Activated T-cell treated with anti-CD3 and anti-CD28 coated beads, Interleukin-2, amount 50 U/mL, for 24 hours (primary cell): Measurements from ENCODE around the gene FILIP1L.
A peak's percentile ranks its signal among the peaks of the same experiment; 100 is the strongest.

Experiments used
- DNase-seq: peaks from one replicate; pipeline ENCODE4 v3.0.0-alpha.2; 2020
- H3K27ac Mint-ChIP-seq: 2 replicates; pipeline ENCODE4 v1.8.0; 2020; ENCODE audit warnings: mild to moderate bottlenecking, mixed read lengths
- H3K27me3 Mint-ChIP-seq: 2 replicates; pipeline ENCODE4 v1.8.0; 2020; ENCODE audit warnings: mixed read lengths
- H3K36me3 Mint-ChIP-seq: 2 replicates; pipeline ENCODE4 v1.8.0; 2020; ENCODE audit warnings: low read depth, mixed read lengths
- H3K4me1 Mint-ChIP-seq: 2 replicates; pipeline ENCODE4 v1.8.0; 2020; ENCODE audit warnings: low read depth, mixed read lengths
- H3K4me3 Mint-ChIP-seq: 2 replicates; pipeline ENCODE4 v1.8.0; 2020; ENCODE audit warnings: mild to moderate bottlenecking, moderate library complexity, mixed read lengths
- H3K9me3 Mint-ChIP-seq: 2 replicates; pipeline ENCODE4 v1.8.0; 2020; ENCODE audit warnings: mixed read lengths

The FILIP1L gene

GRCh38 chr3:99918715-99919114 is 195.6 kb downstream of the FILIP1L start:
- no peak overlapping the region for H3K4me3 Mint-ChIP-seq
- peaks cover 8% of the 10 kb centered on the region for H3K4me1 Mint-ChIP-seq
- H3K27me3 Mint-ChIP-seq: no peaks in the 10 kb centered on the region
- peaks cover 23% of the 10 kb centered on the region for H3K36me3 Mint-ChIP-seq
- no peak overlapping the region for H3K27ac Mint-ChIP-seq
- no peaks in the 10 kb centered on the region for H3K9me3 Mint-ChIP-seq
- no peak for DNase-seq

- Mint-ChIP-seq H3K4me1 (peaks cover 8% of the 10 kb centered on the region), H3K4me3 (no peak overlapping the region), H3K9me3 (no peaks in the 10 kb centered on the region), H3K36me3 (peaks cover 28% of the 10 kb centered on the region), H3K27me3 (no peaks in the 10 kb centered on the region), H3K27ac (no peak overlapping the region)
- no peak for DNase-seq
These were observed 198.3 kb downstream of the FILIP1L start for GRCh38 chr3:99915906-99916432.

GRCh38 chr3:99911433-99911832 is 202.9 kb downstream of the FILIP1L start:
- no peak overlapping the region for H3K27ac Mint-ChIP-seq
- H3K9me3 Mint-ChIP-seq: no peaks in the 10 kb centered on the region
- peaks cover 10% of the 10 kb centered on the region for H3K4me1 Mint-ChIP-seq
- H3K4me3 Mint-ChIP-seq: no peak overlapping the region
- no peak for DNase-seq
- H3K36me3 Mint-ChIP-seq: peaks cover 20% of the 10 kb centered on the region
- H3K27me3 Mint-ChIP-seq: no peaks in the 10 kb centered on the region

- Mint-ChIP-seq H3K9me3 (no peaks in the 10 kb centered on the region), H3K36me3 (peaks cover 17% of the 10 kb centered on the region), H3K4me1 (peaks cover 10% of the 10 kb centered on the region), H3K4me3 (no peak overlapping the region), H3K27ac (no peak overlapping the region), H3K27me3 (no peaks in the 10 kb centered on the region)
- no peak for DNase-seq
These were observed 203.5 kb downstream of the FILIP1L start for GRCh38 chr3:99910752-99911290.

GRCh38 chr3:99909714-99910495 is 204.4 kb downstream of the FILIP1L start:
- no peaks in the 10 kb centered on the region for H3K9me3 Mint-ChIP-seq
- H3K4me1 Mint-ChIP-seq: peaks cover 10% of the 10 kb centered on the region
- H3K27ac Mint-ChIP-seq: no peak overlapping the region
- no peak overlapping the region for H3K4me3 Mint-ChIP-seq
- no peak for DNase-seq
- H3K27me3 Mint-ChIP-seq: no peaks in the 10 kb centered on the region
- peaks cover 13% of the 10 kb centered on the region for H3K36me3 Mint-ChIP-seq

GRCh38 chr3:99907959-99908544 is 206.2 kb downstream of the FILIP1L start:
- Mint-ChIP-seq H3K9me3 (no peaks in the 10 kb centered on the region), H3K36me3 (peaks cover 11% of the 10 kb centered on the region), H3K4me1 (peaks cover 6% of the 10 kb centered on the region), H3K27ac (no peak overlapping the region), H3K4me3 (no peak overlapping the region), H3K27me3 (no peaks in the 10 kb centered on the region)
- DNase-seq: no peak

- peaks cover 4% of the 10 kb centered on the region for H3K36me3 Mint-ChIP-seq
- H3K27ac Mint-ChIP-seq: no peak overlapping the region
- no peak for DNase-seq
- no peaks in the 10 kb centered on the region for H3K27me3 Mint-ChIP-seq
- H3K9me3 Mint-ChIP-seq: no peaks in the 10 kb centered on the region
- peaks cover 12% of the 10 kb centered on the region for H3K4me1 Mint-ChIP-seq
- H3K4me3 Mint-ChIP-seq: no peak overlapping the region
These were observed 210.4 kb downstream of the FILIP1L start for GRCh38 chr3:99903869-99904268.

- peaks cover 12% of the 10 kb centered on the region for H3K4me1 Mint-ChIP-seq
These were observed 212.2 kb downstream of the FILIP1L start for GRCh38 chr3:99902091-99902490.

GRCh38 chr3:99901200-99901926 is 212.9 kb downstream of the FILIP1L start:
- no peaks in the 10 kb centered on the region for H3K27me3 Mint-ChIP-seq
- no peak overlapping the region for H3K27ac Mint-ChIP-seq
- peaks cover 11% of the 10 kb centered on the region for H3K4me1 Mint-ChIP-seq
- no peak overlapping the region for H3K4me3 Mint-ChIP-seq
- H3K9me3 Mint-ChIP-seq: no peaks in the 10 kb centered on the region
- peaks cover 8% of the 10 kb centered on the region for H3K36me3 Mint-ChIP-seq
- no peak for DNase-seq

More at GRCh38 chr3:99902091-99902490, 212.2 kb downstream of the FILIP1L start:
- DNase-seq: no peak
- H3K27ac Mint-ChIP-seq: peak overlapping the region; percentile 23
- H3K4me3 Mint-ChIP-seq: no peak overlapping the region
- H3K27me3 Mint-ChIP-seq: no peaks in the 10 kb centered on the region
- H3K36me3 Mint-ChIP-seq: peaks cover 8% of the 10 kb centered on the region
- no peaks in the 10 kb centered on the region for H3K9me3 Mint-ChIP-seq

GRCh38 chr3:99900248-99900647 is 214.1 kb downstream of the FILIP1L start:
- Mint-ChIP-seq H3K4me3 (no peak overlapping the region), H3K27me3 (no peaks in the 10 kb centered on the region), H3K4me1 (peaks cover 22% of the 10 kb centered on the region), H3K27ac (no peak overlapping the region), H3K9me3 (no peaks in the 10 kb centered on the region), H3K36me3 (peaks cover 10% of the 10 kb centered on the region)
- DNase-seq: no peak

GRCh38 chr3:99899603-99900002 is 214.7 kb downstream of the FILIP1L start:
- peaks cover 26% of the 10 kb centered on the region for H3K4me1 Mint-ChIP-seq
- H3K9me3 Mint-ChIP-seq: no peaks in the 10 kb centered on the region
- no peak overlapping the region for H3K4me3 Mint-ChIP-seq
- no peaks in the 10 kb centered on the region for H3K27me3 Mint-ChIP-seq
- no peak for DNase-seq
- H3K27ac Mint-ChIP-seq: no peak overlapping the region
- H3K36me3 Mint-ChIP-seq: peaks cover 10% of the 10 kb centered on the region

- no peak overlapping the region for H3K4me3 Mint-ChIP-seq
These were observed 217.8 kb downstream of the FILIP1L start for GRCh38 chr3:99896482-99896881.

GRCh38 chr3:99895703-99896441 is 218.4 kb downstream of the FILIP1L start:
- no peak overlapping the region for H3K4me3 Mint-ChIP-seq
- no peaks in the 10 kb centered on the region for H3K27me3 Mint-ChIP-seq
- H3K27ac Mint-ChIP-seq: no peak overlapping the region
- no peaks in the 10 kb centered on the region for H3K9me3 Mint-ChIP-seq
- H3K4me1 Mint-ChIP-seq: peaks cover 17% of the 10 kb centered on the region
- no peak for DNase-seq
- H3K36me3 Mint-ChIP-seq: peaks cover 10% of the 10 kb centered on the region

More at GRCh38 chr3:99896482-99896881, 217.8 kb downstream of the FILIP1L start:
- H3K27me3 Mint-ChIP-seq: no peaks in the 10 kb centered on the region
- H3K4me1 Mint-ChIP-seq: peaks cover 21% of the 10 kb centered on the region
- no peaks in the 10 kb centered on the region for H3K9me3 Mint-ChIP-seq
- peaks cover 10% of the 10 kb centered on the region for H3K36me3 Mint-ChIP-seq
- no peak overlapping the region for H3K27ac Mint-ChIP-seq
- DNase-seq: no peak

GRCh38 chr3:99895131-99895696 is 219.1 kb downstream of the FILIP1L start:
- Mint-ChIP-seq H3K27ac (no peak overlapping the region), H3K36me3 (peaks cover 10% of the 10 kb centered on the region), H3K4me1 (peaks cover 17% of the 10 kb centered on the region), H3K27me3 (no peaks in the 10 kb centered on the region), H3K4me3 (no peak overlapping the region), H3K9me3 (no peaks in the 10 kb centered on the region)
- no peak for DNase-seq
